ENCODE results near the gene FCHSD2. TPM values are rescaled to one million over a fixed set of nuclear protein-coding genes. Genes with fewer than 3 reads are reported as not detected.
"Not testable (repeated sequence)": the region's sequence is repeated elsewhere in the genome, so short reads cannot be mapped to it uniquely, and the experiment has no call there.

The FCHSD2 gene
- total and polyA plus RNA-seq, 2 donors (not counting 1 experiment from before 2014, with no cell fraction given): 19.5 to 40.6 TPM

GRCh38 chr11:73137262-73137943 lies 4.7 kb downstream of the FCHSD2 start:
- Histone ChIP-seq H3K27me3 (ENCODE audit: control insufficient read depth, insufficient read depth, low read length) (no peaks in the 10 kb centered on the region), H4K20me1 (ENCODE audit: control insufficient read depth, extremely low read depth, insufficient read depth, low read length) (no peaks in the 10 kb centered on the region), H3K79me2 (ENCODE audit: control insufficient read depth, insufficient read depth, low read length) (peaks cover 43% of the 10 kb centered on the region), H3K4me2 (ENCODE audit: extremely low read depth, insufficient read depth, low read length) (no peak overlapping the region), H3K4me3 (replicated peaks in 1 of 4; ENCODE audit: control extremely low read depth in 1 of 4, insufficient read depth in 1 of 4, low read depth in 3 of 4, low read length in 4 of 4) (no peak overlapping the region), H2AFZ (ENCODE audit: low read length) (no peak overlapping the region), H3K9me3 (ENCODE audit: control insufficient read depth, insufficient read depth, low read depth, low read length) (no peaks in the 10 kb centered on the region), H3K9ac (ENCODE audit: insufficient read depth, low read length) (no peak overlapping the region), H3K27ac (ENCODE audit: insufficient read depth, low read length) (no peak overlapping the region), H3K36me3 (ENCODE audit: control insufficient read depth, insufficient read depth, low read length) (no peaks in the 10 kb centered on the region), H3K4me1 (ENCODE audit: control insufficient read depth, extremely low read depth, insufficient read depth, low read length) (peaks cover 3% of the 10 kb centered on the region)
- no peak for TF ChIP-seq EZH2 (IDR thresholded peaks at IDR 0.05; ENCODE audit: low read length, missing control alignments)
- DNase-seq (ENCODE audit: low read depth in 2 of 2): no peak

- DNase-seq (ENCODE audit: low read depth in 2 of 2); H3K4me2 ChIP-seq (ENCODE audit: extremely low read depth, insufficient read depth, low read length); H3K27ac ChIP-seq (ENCODE audit: insufficient read depth, low read length); H3K27me3 ChIP-seq (ENCODE audit: control insufficient read depth, insufficient read depth, low read length); H3K9ac ChIP-seq (ENCODE audit: insufficient read depth, low read length); H3K9me3 ChIP-seq (ENCODE audit: control insufficient read depth, insufficient read depth, low read depth, low read length); H3K4me1 ChIP-seq (ENCODE audit: control insufficient read depth, extremely low read depth, insufficient read depth, low read length); H4K20me1 ChIP-seq (ENCODE audit: control insufficient read depth, extremely low read depth, insufficient read depth, low read length); H2AFZ ChIP-seq (ENCODE audit: low read length); H3K36me3 ChIP-seq (ENCODE audit: control insufficient read depth, insufficient read depth, low read length); H3K4me3 ChIP-seq (replicated peaks in 1 of 4; ENCODE audit: control extremely low read depth in 1 of 4, insufficient read depth in 1 of 4, low read depth in 3 of 4, low read length in 4 of 4): not testable (repeated sequence)
- H3K79me2 ChIP-seq (ENCODE audit: control insufficient read depth, insufficient read depth, low read length): peaks cover 43% of the 10 kb centered on the region
Observed at GRCh38 chr11:73136722-73137121, 5.4 kb downstream of the FCHSD2 start.

- DNase-seq (ENCODE audit: low read depth in 2 of 2): no peak
- Histone ChIP-seq H4K20me1 (ENCODE audit: control insufficient read depth, extremely low read depth, insufficient read depth, low read length) (no peaks in the 10 kb centered on the region), H3K79me2 (ENCODE audit: control insufficient read depth, insufficient read depth, low read length) (peaks cover 33% of the 10 kb centered on the region)
Observed at GRCh38 chr11:73135346-73136284, 6.5 kb downstream of the FCHSD2 start.

GRCh38 chr11:73132349-73132748 lies 9.8 kb downstream of the FCHSD2 start:
- H3K27me3 ChIP-seq (ENCODE audit: control insufficient read depth, insufficient read depth, low read length); H3K9me3 ChIP-seq (ENCODE audit: control insufficient read depth, insufficient read depth, low read depth, low read length); H3K9ac ChIP-seq (ENCODE audit: insufficient read depth, low read length); H3K79me2 ChIP-seq (ENCODE audit: control insufficient read depth, insufficient read depth, low read length); H3K4me1 ChIP-seq (ENCODE audit: control insufficient read depth, extremely low read depth, insufficient read depth, low read length); DNase-seq (ENCODE audit: low read depth in 2 of 2); H3K4me2 ChIP-seq (ENCODE audit: extremely low read depth, insufficient read depth, low read length); H4K20me1 ChIP-seq (ENCODE audit: control insufficient read depth, extremely low read depth, insufficient read depth, low read length); H3K4me3 ChIP-seq (replicated peaks in 1 of 4; ENCODE audit: control extremely low read depth in 1 of 4, insufficient read depth in 1 of 4, low read depth in 3 of 4, low read length in 4 of 4); H3K36me3 ChIP-seq (ENCODE audit: control insufficient read depth, insufficient read depth, low read length); H3K27ac ChIP-seq (ENCODE audit: insufficient read depth, low read length); H2AFZ ChIP-seq (ENCODE audit: low read length): not testable (repeated sequence)

More at GRCh38 chr11:73135346-73136284, 6.5 kb downstream of the FCHSD2 start:
- no peaks in the 10 kb centered on the region for H3K36me3 ChIP-seq (ENCODE audit: control insufficient read depth, insufficient read depth, low read length)
- no peaks in the 10 kb centered on the region for H3K9me3 ChIP-seq (ENCODE audit: control insufficient read depth, insufficient read depth, low read depth, low read length)
- TF ChIP-seq EZH2 (IDR thresholded peaks at IDR 0.05; ENCODE audit: low read length, missing control alignments) (no peak), CTCF (conservative IDR thresholded peaks at IDR 0.05 in 1 of 2, IDR thresholded peaks at IDR 0.05 in 1 of 2; ENCODE audit: low read depth in 1 of 2, low read length in 2 of 2) (no peak)
- no peak overlapping the region for H2AFZ ChIP-seq (ENCODE audit: low read length)
- no peak overlapping the region for H3K9ac ChIP-seq (ENCODE audit: insufficient read depth, low read length)
- no peak overlapping the region for H3K27ac ChIP-seq (ENCODE audit: insufficient read depth, low read length)
- H3K4me3 ChIP-seq (replicated peaks in 1 of 4; ENCODE audit: control extremely low read depth in 1 of 4, insufficient read depth in 1 of 4, low read depth in 3 of 4, low read length in 4 of 4): no peak overlapping the region
- peaks cover 3% of the 10 kb centered on the region for H3K4me1 ChIP-seq (ENCODE audit: control insufficient read depth, extremely low read depth, insufficient read depth, low read length)
- H3K27me3 ChIP-seq (ENCODE audit: control insufficient read depth, insufficient read depth, low read length): no peaks in the 10 kb centered on the region
- no peak overlapping the region for H3K4me2 ChIP-seq (ENCODE audit: extremely low read depth, insufficient read depth, low read length)
